NCI-H1417 treated with DMSO at 0.1 percent for 48 hours (cell line): ENCODE measurements around the gene HPN.
"Not testable (repeated sequence)": the region's sequence is repeated elsewhere in the genome, so short reads cannot be mapped to it uniquely, and the experiment has no call there.

Experiments
- DNase-seq: peaks from one replicate; lab custom pipeline; 2025; lab: John Stamatoyannopoulos, UW

The HPN gene

GRCh38 chr19:35027851-35028599 is 13.5 kb upstream of the HPN start:
- DNase-seq: no peak

GRCh38 chr19:35028600-35028885 is 13.0 kb upstream of the HPN start:
- DNase-seq: not testable (repeated sequence)

- not testable (repeated sequence) for DNase-seq
Observed at GRCh38 chr19:35029275-35029736, 12.2 kb upstream of the HPN start.

- DNase-seq: no peak
Observed at GRCh38 chr19:35029737-35030256, 11.7 kb upstream of the HPN start.

GRCh38 chr19:35030257-35031071 is 11.1 kb upstream of the HPN start, which contains the start of gene SCN1B:
Gene SCN1B, plus strand, starts transcription at chr19:35030470. Its CDS starts 351 bp downstream, at chr19:35030821.
- no peak for DNase-seq

- no peak for DNase-seq
Observed at GRCh38 chr19:35031072-35031881, 10.2 kb upstream of the HPN start.

- DNase-seq: no peak
Observed at GRCh38 chr19:35032356-35032865, 9.1 kb upstream of the HPN start.

- no peak for DNase-seq
Observed at GRCh38 chr19:35033067-35034004, 8.2 kb upstream of the HPN start.

- DNase-seq: no peak
Observed at GRCh38 chr19:35034005-35034502, 7.5 kb upstream of the HPN start.

- DNase-seq: no peak
Observed at GRCh38 chr19:35034588-35035382, 6.7 kb upstream of the HPN start.

- DNase-seq: no peak
Observed at GRCh38 chr19:35037716-35038622, 3.6 kb upstream of the HPN start.

GRCh38 chr19:35038623-35039512 is 2.7 kb upstream of the HPN start:
- DNase-seq: no peak

- no peak for DNase-seq
Observed at GRCh38 chr19:35039881-35040825, 1.4 kb upstream of the HPN start.

- DNase-seq: no peak
Observed at GRCh38 chr19:35040826-35041547, 534 bp upstream of the HPN start.

- DNase-seq: no peak
Observed at GRCh38 chr19:35042056-35042730, 672 bp downstream of the HPN start.
